ENCODE results near the gene PRDM15. TPM values are rescaled to one million over a fixed set of nuclear protein-coding genes. Genes with fewer than 3 reads are reported as not detected.

Gene PRDM15
- total RNA-seq, 1 experiment from 2014 or later, result 6.4 TPM

- DNase-seq (ENCODE audit: low read depth), result no peak
These were observed 8.5 kb upstream of the PRDM15 start for GRCh38 chr21:41887667-41888066.

DNA sequence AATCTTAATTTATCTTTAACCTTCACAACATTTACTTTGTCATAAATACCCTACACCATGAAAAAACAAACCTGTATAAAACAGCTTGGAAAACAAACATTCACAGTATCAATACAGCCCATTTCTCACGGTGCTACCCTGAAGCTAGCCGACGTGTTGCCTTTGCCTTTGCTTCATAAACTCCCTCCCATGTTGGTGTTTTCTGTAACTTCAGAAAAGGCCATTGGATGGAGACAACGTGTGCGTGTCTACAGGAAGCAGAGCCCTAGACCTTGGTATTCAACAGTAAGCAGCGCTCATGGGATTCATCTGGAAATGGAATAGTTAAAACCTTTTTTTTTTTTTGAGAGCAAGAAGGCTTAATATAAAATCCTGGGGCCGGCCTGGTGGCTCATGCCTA lies 7.2 kb upstream of the PRDM15 start:
- DNase-seq (ENCODE audit: low read depth), result no peak

DNA sequence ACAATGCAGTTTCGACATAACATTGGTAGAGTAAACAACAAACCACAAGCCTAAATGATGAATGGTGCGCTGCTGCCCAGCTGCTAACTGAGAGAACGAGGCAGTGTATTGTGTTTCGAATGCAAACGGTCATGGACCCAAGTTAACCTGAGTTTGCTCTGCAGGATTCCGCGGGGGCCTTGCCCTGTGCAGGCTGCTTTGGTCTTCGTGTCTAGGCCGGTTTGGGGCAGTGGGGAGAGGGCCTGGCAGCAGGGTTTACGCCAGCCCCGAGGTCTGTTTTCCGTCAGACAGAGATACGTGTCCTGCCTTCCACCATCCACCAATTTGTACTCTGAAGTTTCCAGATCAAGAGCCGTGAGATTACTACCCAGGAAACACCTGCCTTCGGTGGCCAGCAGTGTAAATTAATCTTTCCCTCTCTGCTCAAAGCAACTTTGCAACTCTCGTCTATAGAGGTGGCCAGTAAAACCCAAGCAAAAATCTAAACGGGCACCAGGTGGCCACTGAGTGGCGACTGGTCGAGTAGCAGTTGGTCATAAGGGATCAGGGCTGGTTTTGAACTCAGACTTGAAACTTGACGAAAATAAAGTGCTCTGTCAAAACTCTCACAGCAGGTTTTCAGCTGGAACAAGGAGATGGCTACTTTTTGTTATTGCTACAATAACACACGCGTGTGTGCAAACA lies 6.3 kb upstream of the PRDM15 start:
- no peak for DNase-seq (ENCODE audit: low read depth)

- DNase-seq (ENCODE audit: low read depth), result no peak
These were observed 5.4 kb upstream of the PRDM15 start for GRCh38 chr21:41884501-41885030.

DNA sequence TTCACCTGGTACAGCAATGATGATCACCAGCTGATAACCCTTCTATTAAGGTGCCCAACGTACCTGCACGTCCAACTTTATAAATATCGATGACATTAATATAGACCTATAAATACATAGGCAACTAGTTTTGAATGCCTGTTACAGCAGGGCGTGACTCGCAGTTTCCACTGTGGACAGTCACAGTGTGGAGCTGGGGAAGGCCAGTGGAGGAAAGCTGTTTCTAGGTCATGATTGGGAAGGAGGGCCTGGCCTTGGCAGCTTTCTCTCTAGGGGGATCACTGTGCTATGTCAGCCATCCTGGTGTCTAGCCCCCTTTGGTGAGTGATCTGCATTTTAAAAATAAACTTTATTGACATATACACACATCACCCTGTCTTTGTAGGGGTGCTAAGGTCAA lies 4.4 kb upstream of the PRDM15 start:
- no peak for DNase-seq (ENCODE audit: low read depth)

- no peak for DNase-seq (ENCODE audit: low read depth)
These were observed 1.9 kb upstream of the PRDM15 start for GRCh38 chr21:41881051-41881450.

- no peak for DNase-seq (ENCODE audit: low read depth)
These were observed 1.0 kb upstream of the PRDM15 start for GRCh38 chr21:41880153-41880552.

DNA sequence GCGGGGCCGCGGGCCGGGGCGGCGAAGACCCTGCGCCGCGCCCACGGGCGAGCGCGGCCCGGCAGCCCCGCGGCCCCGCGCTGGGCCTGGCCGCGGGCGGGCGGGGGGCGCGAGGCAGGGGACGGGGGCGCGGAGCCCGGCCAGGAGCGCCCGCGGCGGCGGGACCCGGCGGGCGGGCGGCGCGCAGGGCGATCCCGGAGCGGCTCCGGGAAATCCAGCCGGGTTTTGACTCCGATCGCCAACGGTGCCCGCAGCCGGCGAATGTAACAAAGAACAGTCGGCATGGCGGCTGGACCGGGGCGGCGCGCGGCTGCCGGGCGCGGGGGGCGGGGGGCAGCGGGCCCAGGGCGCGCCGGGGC lies 334 bp downstream of the PRDM15 start:
- peak; percentile 52 for DNase-seq (ENCODE audit: low read depth)

- DNase-seq (ENCODE audit: low read depth), result peak; percentile 50
These were observed 978 bp downstream of the PRDM15 start for GRCh38 chr21:41877901-41878830.

- no peak for DNase-seq (ENCODE audit: low read depth)
These were observed 2.1 kb downstream of the PRDM15 start for GRCh38 chr21:41876928-41877652.

- DNase-seq (ENCODE audit: low read depth), result no peak
These were observed 2.7 kb downstream of the PRDM15 start for GRCh38 chr21:41876396-41876795.

- DNase-seq (ENCODE audit: low read depth), result no peak
These were observed 4.1 kb downstream of the PRDM15 start for GRCh38 chr21:41875086-41875485.

DNA sequence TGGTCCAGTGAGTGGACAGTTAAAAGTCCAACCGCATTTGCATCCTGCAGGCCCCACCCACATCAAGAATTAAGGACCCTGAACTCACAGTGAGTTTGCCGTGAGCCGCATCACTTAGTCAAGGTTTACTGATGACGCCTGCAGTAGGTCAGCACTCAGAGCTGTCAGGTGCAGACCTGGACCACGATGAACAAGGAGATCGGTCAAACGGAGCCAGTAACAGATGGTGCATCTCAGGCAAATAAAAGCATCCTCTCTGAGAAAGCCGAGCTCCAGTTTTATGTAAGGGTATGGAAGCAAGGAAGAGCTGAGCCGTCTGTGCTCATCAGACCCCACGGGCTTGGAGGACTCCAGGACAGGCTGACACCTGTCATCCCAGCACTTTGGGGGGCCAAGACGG lies 4.5 kb downstream of the PRDM15 start:
- DNase-seq (ENCODE audit: low read depth), result no peak

- no peak for DNase-seq (ENCODE audit: low read depth)
These were observed 5.7 kb downstream of the PRDM15 start for GRCh38 chr21:41873426-41873825.

GRCh38 chr21:41873005-41873404 lies 6.1 kb downstream of the PRDM15 start:
- no peak for DNase-seq (ENCODE audit: low read depth)

GRCh38 chr21:41871293-41872030 lies 7.7 kb downstream of the PRDM15 start:
- no peak for DNase-seq (ENCODE audit: low read depth)

DNA sequence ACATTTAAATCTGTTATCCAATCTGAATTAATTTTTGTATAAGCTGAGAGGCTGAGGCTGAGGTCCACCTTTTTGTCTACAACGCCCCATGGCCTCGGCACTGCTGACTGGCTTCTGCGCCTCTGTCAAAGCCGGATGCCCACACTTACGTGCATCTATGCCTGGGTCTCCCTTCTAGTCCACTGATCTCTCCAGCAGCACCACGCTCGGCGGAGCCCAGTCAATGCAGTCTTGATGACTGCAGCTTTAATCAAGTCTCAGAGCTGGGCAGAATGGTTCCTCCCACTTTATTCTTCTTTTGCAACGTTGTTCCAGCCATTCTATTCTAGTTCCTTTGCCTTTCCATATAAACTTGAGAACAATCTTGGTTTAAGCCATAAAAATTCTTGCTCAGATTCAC lies 9.4 kb downstream of the PRDM15 start:
- DNase-seq (ENCODE audit: low read depth), result no peak

- no peak for DNase-seq (ENCODE audit: low read depth)
These were observed 11.0 kb downstream of the PRDM15 start for GRCh38 chr21:41868062-41868710.

DNA sequence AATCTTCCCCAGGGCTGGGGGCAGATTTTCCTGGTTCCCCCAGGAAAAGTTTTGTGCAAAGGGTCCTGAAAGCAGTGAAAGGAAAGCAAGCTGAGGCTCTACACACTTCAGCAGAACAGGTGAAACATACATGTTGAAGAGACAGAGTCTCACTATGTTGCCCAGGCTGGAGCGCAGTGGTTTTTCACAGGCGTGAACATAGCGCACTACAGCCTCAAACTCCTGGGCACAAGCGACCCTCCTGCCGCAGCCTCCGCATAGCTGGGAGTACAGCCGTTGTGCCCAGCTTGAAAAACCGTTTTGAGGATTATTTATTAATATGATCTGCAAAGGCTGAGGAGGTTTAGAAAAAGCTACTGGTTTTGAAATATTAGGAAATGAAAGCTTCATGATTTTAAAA lies 11.8 kb downstream of the PRDM15 start:
- DNase-seq (ENCODE audit: low read depth), result no peak

- DNase-seq (ENCODE audit: low read depth), result no peak
These were observed 12.8 kb downstream of the PRDM15 start for GRCh38 chr21:41866274-41866809.
